Ovary (tissue), 9 donors: ENCODE data around the gene DYRK2. TPM values are rescaled to one million over a fixed set of nuclear protein-coding genes. Genes with fewer than 3 reads are reported as not detected.

Experiments
- DNase-seq, 5 donors: peaks; one replicate each; pipeline ENCODE4 v3.0.0-alpha.2; 2019 to 2020
- H3K27ac ChIP-seq, 2 donors: fragments of 200-600 bp; one replicate each; pipeline versions ENCODE4 v1.5.1 to v1.8.0; 2019 to 2022
- H3K27me3 ChIP-seq: fragments of 200-600 bp; one replicate; pipeline ENCODE4 v1.8.0; 2022
- H3K36me3 ChIP-seq: fragments of 200-600 bp; sonication (generic); one replicate; pipeline ENCODE4 v1.5.1; 2019
- H3K4me1 ChIP-seq: one replicate; pipeline ENCODE4 v1.8.1; 2013; ENCODE audit warnings: mild to moderate bottlenecking, moderate library complexity; ENCODE audit not compliant: insufficient read depth
- H3K4me3 ChIP-seq: fragments of 200-600 bp; sonication (generic); one replicate; pipeline ENCODE4 v1.5.1; 2017
- H3K9me3 ChIP-seq, 2 donors: fragments of 200-600 bp in 1 of 2; sonication (generic) in 1 of 2; one replicate each; pipeline versions ENCODE4 v1.5.1 to v1.8.1; 2013 to 2019; ENCODE audit warnings: mild to moderate bottlenecking in 1 of 2, moderate library complexity in 1 of 2
- EP300 ChIP-seq: sonication (generic); formaldehyde crosslinking; IDR thresholded peaks from one replicate; pipeline ENCODE4 v1.6.1; 2017; ENCODE audit warnings: antibody characterized with exemption
- POLR2A ChIP-seq: fragments of 450-650 bp; IDR thresholded peaks from one replicate; pipeline ENCODE4 v1.6.1; 2017; ENCODE audit warnings: antibody characterized with exemption, mild to moderate bottlenecking, moderate library complexity
- WGBS, 3 donors: extraction: QIAGEN DNeasy Blood & Tissue Kit in 1 of 3; methylation state at CpG; one replicate each; pipeline versions ENCODE4 v1.1.5 to v1.1.7; 2013 to 2017; 5-methylcytosine and 5-hydroxymethylcytosine counted together
- intact Hi-C, 4 donors: fragments of 100-400 bp; cut with DNase I; formaldehyde crosslinking; loops; one replicate each; pipeline versions ENCODE4 v1.11.0 to v1.15.1; 2022 to 2023
- polyA plus RNA-seq, 2 donors: library from polyadenylated mRNA; stranded (reverse); fragments of 200-250 nt in 1 of 2; fragments of 350-450 nt in 1 of 2; fragmentation: Illumina TruSeq in 1 of 2; extraction: RNeasy Lipid Tissue Mini Kit (QIAGEN cat#74804) in 1 of 2; gene quantifications; one replicate each; pipeline ENCODE4 v1.2.3, GENCODE V29; 2013 to 2014
- total RNA-seq, 7 donors: library from RNA; depleted of rRNA in 2 of 7; stranded (reverse); fragments of >200 nt in 2 of 7; fragmentation: NEBNext Ultra II Directional in 3 of 7; extraction: Animal tissue kit (Norgen Biotek cat#: 25700) in 3 of 7; gene quantifications; one replicate each; pipeline versions ENCODE4 v1.1.0 to v1.2.4, GENCODE V29; 2016 to 2023
- TF ChIP-seq, protein P1 (sequence below), 3 donors: fragments of 450-650 bp in 2 of 3; fragments of 200-600 bp in 1 of 3; IDR thresholded peaks; one replicate each; pipeline versions ENCODE4 v1.5.1 to v1.8.0; 2016 to 2022; ENCODE audit warnings: antibody characterized with exemption in 3 of 3, mild to moderate bottlenecking in 1 of 3
- donor health status: DM: no; HTN: no; CAD: no; lungs with moderate emphysema.
- donor health status: DM: no; HTN: no; CAD: no.
- donor health status: Bipolar disorder and iron deficiency.
- donor health status: DM: yes; HTN: yes; CAD: no.
- donor health status: DM: no; HTN: no; CAD: no.
- donor health status: DM: yes; HTN: yes; CAD: no.

The DYRK2 gene
- total and polyA plus RNA-seq, 9 donors, result 7.4 to 23.6 (median 17.7) TPM

DNA sequence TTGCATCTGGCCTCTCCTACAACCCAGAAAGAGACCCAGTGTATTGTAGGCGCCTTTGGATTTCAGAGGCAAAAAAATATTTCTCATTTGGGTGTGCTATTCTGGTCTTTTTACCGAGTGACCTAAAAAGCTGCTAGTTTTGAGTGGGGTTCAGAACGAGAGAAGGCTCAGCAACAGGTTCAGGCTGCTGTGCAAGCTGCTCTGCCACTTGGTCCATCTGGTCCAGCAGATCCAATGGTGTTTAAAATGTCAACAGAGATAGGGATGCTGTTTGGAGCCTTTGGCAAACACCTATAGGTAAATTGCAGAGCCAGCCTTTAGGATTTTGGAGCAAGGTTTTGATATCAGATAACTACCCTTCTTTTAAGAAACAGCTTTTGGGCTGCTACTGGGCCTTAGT lies 25.3 kb upstream of the DYRK2 start:
- no peaks in the 10 kb centered on the region for H3K27me3 ChIP-seq
- DNase-seq, result no peak
- no peak for TF ChIP-seq EP300
- TF ChIP-seq, protein P1, sequence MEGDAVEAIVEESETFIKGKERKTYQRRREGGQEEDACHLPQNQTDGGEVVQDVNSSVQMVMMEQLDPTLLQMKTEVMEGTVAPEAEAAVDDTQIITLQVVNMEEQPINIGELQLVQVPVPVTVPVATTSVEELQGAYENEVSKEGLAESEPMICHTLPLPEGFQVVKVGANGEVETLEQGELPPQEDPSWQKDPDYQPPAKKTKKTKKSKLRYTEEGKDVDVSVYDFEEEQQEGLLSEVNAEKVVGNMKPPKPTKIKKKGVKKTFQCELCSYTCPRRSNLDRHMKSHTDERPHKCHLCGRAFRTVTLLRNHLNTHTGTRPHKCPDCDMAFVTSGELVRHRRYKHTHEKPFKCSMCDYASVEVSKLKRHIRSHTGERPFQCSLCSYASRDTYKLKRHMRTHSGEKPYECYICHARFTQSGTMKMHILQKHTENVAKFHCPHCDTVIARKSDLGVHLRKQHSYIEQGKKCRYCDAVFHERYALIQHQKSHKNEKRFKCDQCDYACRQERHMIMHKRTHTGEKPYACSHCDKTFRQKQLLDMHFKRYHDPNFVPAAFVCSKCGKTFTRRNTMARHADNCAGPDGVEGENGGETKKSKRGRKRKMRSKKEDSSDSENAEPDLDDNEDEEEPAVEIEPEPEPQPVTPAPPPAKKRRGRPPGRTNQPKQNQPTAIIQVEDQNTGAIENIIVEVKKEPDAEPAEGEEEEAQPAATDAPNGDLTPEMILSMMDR (IDR thresholded peaks at IDR 0.05), result no peak
- no peak for TF ChIP-seq POLR2A
- no peak overlapping the region for H3K27ac ChIP-seq
- no peak overlapping the region for H3K4me3 ChIP-seq
- 78 to 95% (median 93%) methylated on average over 3 of the region's 3 CpGs for WGBS, 3 donors
- no peaks in the 10 kb centered on the region for H3K36me3 ChIP-seq
- H3K4me1 ChIP-seq, result no peaks in the 10 kb centered on the region
- intact Hi-C loops, result no loop called here
- H3K9me3 ChIP-seq, result no peaks in the 10 kb centered on the region

DNA sequence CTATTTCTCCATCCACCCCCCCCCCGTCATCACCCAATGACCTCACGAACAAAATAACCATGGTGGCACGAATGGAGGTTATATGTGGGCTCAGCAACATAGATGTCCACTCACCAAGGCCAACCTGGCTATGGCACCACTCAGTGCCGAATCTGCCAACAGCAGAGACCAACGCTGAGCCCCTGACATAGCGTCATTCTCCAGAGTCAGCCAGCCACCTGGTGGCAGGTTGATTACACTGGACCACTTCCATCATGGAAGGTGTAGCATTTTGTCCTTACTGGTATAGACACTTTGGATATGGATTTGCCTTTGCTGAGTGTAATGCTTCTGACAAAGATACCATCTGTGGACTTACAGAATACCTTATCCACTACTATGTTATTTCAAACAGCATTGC lies 24.2 kb upstream of the DYRK2 start:
- DNase-seq, result no peak
- Histone ChIP-seq H3K9me3 (no peaks in the 10 kb centered on the region), H3K36me3 (no peaks in the 10 kb centered on the region), H3K27me3 (no peaks in the 10 kb centered on the region), H3K4me1 (no peaks in the 10 kb centered on the region), H3K4me3 (no peak overlapping the region), H3K27ac (no peak overlapping the region)
- intact Hi-C loops, result no loop called here
- TF ChIP-seq, protein P1 (IDR thresholded peaks at IDR 0.05), result no peak
- TF ChIP-seq POLR2A (no peak), EP300 (no peak)
- 96 to 97% (median 97%) methylated on average over 6 of the region's 6 CpGs for WGBS, 3 donors

DNA sequence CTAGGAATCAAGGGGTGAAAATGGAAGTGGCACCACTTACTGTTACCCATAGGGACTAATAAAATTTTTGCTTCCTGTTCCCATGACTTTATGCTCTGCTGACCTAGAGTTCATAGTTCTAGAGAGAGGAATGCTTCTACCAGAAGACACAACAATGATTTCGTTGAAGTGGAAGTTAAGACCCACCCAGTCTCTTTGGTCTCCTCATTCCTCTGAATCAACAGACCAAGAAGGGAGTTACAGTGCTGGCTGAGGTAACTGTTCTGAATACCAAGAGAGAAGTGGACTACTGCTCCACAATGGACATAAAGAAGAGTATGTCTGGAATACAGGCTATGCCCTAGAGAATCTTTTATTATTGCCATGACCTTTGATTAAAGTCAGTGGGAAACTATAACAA lies 23.5 kb upstream of the DYRK2 start:
- WGBS, 3 donors, result 39 to 52% (median 42%) methylated on average over 1 of the region's 1 CpG

DNA sequence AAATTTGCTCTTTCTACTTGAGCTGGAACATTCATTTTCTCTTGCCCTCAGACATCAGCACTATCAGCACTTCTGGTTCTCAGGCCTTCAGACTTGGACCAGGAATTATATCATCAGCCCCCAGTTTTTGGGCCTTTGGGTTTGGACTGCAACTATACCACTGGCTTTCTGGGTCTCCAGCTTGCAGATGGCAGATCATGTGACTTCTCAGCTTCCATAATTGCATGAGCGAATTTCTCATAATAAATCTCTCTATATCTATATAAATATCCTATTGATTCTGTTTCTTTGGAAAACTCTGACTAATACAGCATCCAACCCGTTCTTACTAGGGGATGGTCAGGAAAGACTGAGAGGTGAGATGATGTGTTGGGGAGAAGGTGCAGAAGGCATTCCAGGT lies 22.4 kb upstream of the DYRK2 start:
- TF ChIP-seq POLR2A (no peak), EP300 (no peak)
- TF ChIP-seq, protein P1 (IDR thresholded peaks at IDR 0.05), result no peak
- intact Hi-C loops, result no loop called here
- no peaks in the 10 kb centered on the region for H3K9me3 ChIP-seq
- H3K27ac ChIP-seq, result no peak overlapping the region
- H3K4me1 ChIP-seq, result peaks cover 2% of the 10 kb centered on the region
- no peak for DNase-seq
- H3K27me3 ChIP-seq, result no peaks in the 10 kb centered on the region
- H3K36me3 ChIP-seq, result no peaks in the 10 kb centered on the region
- H3K4me3 ChIP-seq, result no peak overlapping the region
- WGBS, 3 donors, result 88 to 93% (median 93%) methylated on average over 2 of the region's 2 CpGs

More for the DNA sequence above, 23.5 kb upstream of the DYRK2 start:
- Histone ChIP-seq H3K4me3 (no peak overlapping the region), H3K36me3 (no peaks in the 10 kb centered on the region), H3K27me3 (no peaks in the 10 kb centered on the region), H3K27ac (no peak overlapping the region), H3K9me3 (no peaks in the 10 kb centered on the region), H3K4me1 (no peaks in the 10 kb centered on the region)
- no peak for DNase-seq
- intact Hi-C loops, result no loop called here
- TF ChIP-seq EP300 (no peak), POLR2A (no peak)
- TF ChIP-seq, protein P1 (IDR thresholded peaks at IDR 0.05), result no peak
